Trophoblast cell (in vitro differentiated cells and primary cell): ENCODE data around the gene ZNF865. TPM values are rescaled to one million over a fixed set of nuclear protein-coding genes. Genes with fewer than 3 reads are reported as not detected.

ENCODE experiments used
- DNase-seq, 2 donors: peaks; one replicate each; pipeline ENCODE4 v3.0.0-alpha.2; 2016
- H2AFZ ChIP-seq: 2 replicates; pipeline ENCODE4 v1.6.1; 2013; ENCODE audit warnings: low read length, moderate library complexity, mild to moderate bottlenecking; ENCODE audit not compliant: insufficient read depth, poor library complexity
- H2AK5ac ChIP-seq: 2 replicates; pipeline ENCODE4 v1.6.1; 2013; ENCODE audit warnings: mild to moderate bottlenecking, low read length
- H2BK120ac ChIP-seq: 2 replicates; pipeline ENCODE4 v1.6.1; 2013; ENCODE audit warnings: low read length, mild to moderate bottlenecking, moderate library complexity; ENCODE audit not compliant: insufficient read depth, poor library complexity
- H2BK12ac ChIP-seq: 2 replicates; pipeline ENCODE4 v1.6.1; 2013; ENCODE audit warnings: mild to moderate bottlenecking, low read length, moderate library complexity
- H2BK5ac ChIP-seq: 2 replicates; pipeline ENCODE4 v1.6.1; 2013; ENCODE audit warnings: low read length, low read depth, moderate library complexity, mild to moderate bottlenecking; ENCODE audit not compliant: poor library complexity
- H3K14ac ChIP-seq: 2 replicates; pipeline ENCODE4 v1.6.1; 2013; ENCODE audit warnings: mild to moderate bottlenecking, low read length
- H3K18ac ChIP-seq: 2 replicates; pipeline ENCODE4 v1.6.1; 2013; ENCODE audit warnings: mild to moderate bottlenecking, low read length
- H3K23ac ChIP-seq: 2 replicates; pipeline ENCODE4 v1.6.1; 2013; ENCODE audit warnings: low read length
- H3K27ac ChIP-seq: 2 replicates; pipeline ENCODE4 v1.5.1; 2013; ENCODE audit warnings: low read depth, mild to moderate bottlenecking, inconsistent platforms, low read length, moderate library complexity
- H3K27me3 ChIP-seq: 2 replicates; pipeline ENCODE4 v1.6.1; 2013; ENCODE audit warnings: inconsistent platforms, mild to moderate bottlenecking, low read length, moderate library complexity; ENCODE audit not compliant: insufficient read depth
- H3K36me3 ChIP-seq, 2 experiments: 1 replicate in 1 of 2; 2 replicates in 1 of 2; pipeline ENCODE4 v1.6.1; 2013; ENCODE audit warnings: low read length in 2 of 2, mild to moderate bottlenecking in 2 of 2, moderate library complexity in 1 of 2; ENCODE audit not compliant: insufficient read depth in 2 of 2, control insufficient read depth in 1 of 2
- H3K4ac ChIP-seq: 2 replicates; pipeline ENCODE4 v1.6.1; 2013; ENCODE audit warnings: low read depth, mild to moderate bottlenecking, low read length, moderate library complexity
- H3K4me1 ChIP-seq, 2 experiments: 1 replicate in 1 of 2; 2 replicates in 1 of 2; pipeline ENCODE4 v1.6.1; 2013; ENCODE audit warnings: low read length in 2 of 2, mild to moderate bottlenecking in 2 of 2, moderate library complexity in 1 of 2; ENCODE audit not compliant: insufficient read depth in 2 of 2, control insufficient read depth in 1 of 2
- H3K4me2 ChIP-seq: 2 replicates; pipeline ENCODE4 v1.6.1; 2013; ENCODE audit warnings: inconsistent platforms, mild to moderate bottlenecking, low read length, moderate library complexity
- H3K4me3 ChIP-seq: 2 replicates; pipeline ENCODE4 v1.5.1; 2013; ENCODE audit warnings: mild to moderate bottlenecking, low read depth, low read length, inconsistent platforms
- H3K79me1 ChIP-seq: one replicate; pipeline ENCODE4 v1.6.1; 2013; ENCODE audit warnings: low read length
- H3K79me2 ChIP-seq: 2 replicates; pipeline ENCODE4 v1.6.1; 2013; ENCODE audit warnings: low read length, mild to moderate bottlenecking; ENCODE audit not compliant: control insufficient read depth, insufficient read depth, poor library complexity
- H3K9ac ChIP-seq: 2 replicates; pipeline ENCODE4 v1.6.1; 2013; ENCODE audit warnings: mild to moderate bottlenecking, low read length
- H3K9me3 ChIP-seq: 2 replicates; pipeline ENCODE4 v1.6.1; 2013; ENCODE audit warnings: low read depth, mild to moderate bottlenecking, control low read depth, inconsistent platforms, low read length; ENCODE audit not compliant: insufficient read depth
- H4K12ac ChIP-seq: 2 replicates; pipeline ENCODE4 v1.6.1; 2013; ENCODE audit warnings: low read depth, mild to moderate bottlenecking, low read length, moderate library complexity
- H4K8ac ChIP-seq: 2 replicates; pipeline ENCODE4 v1.6.1; 2013; ENCODE audit warnings: low read depth, mild to moderate bottlenecking, low read length, moderate library complexity
- H4K91ac ChIP-seq: one replicate; pipeline ENCODE4 v1.6.1; 2013; ENCODE audit warnings: low read depth, mild to moderate bottlenecking, low read length, moderate library complexity
- WGBS: extraction: QIAGEN DNeasy Blood & Tissue Kit; methylation state at CpG from one replicate; pipeline ENCODE4 v1.1.7; 2013; ENCODE audit warnings: missing lambda C conversion rate; ENCODE audit not compliant: insufficient read length, insufficient coverage; ENCODE audit errors: extremely low coverage; 5-methylcytosine and 5-hydroxymethylcytosine counted together
- polyA plus RNA-seq: library from polyadenylated mRNA; stranded (reverse); fragments of 200-250 nt; gene quantifications from 2 replicates; pipeline ENCODE4 v1.2.3, GENCODE V29; 2013

Gene ZNF865
- 7.3 TPM in 2 replicates for polyA plus RNA-seq

DNA sequence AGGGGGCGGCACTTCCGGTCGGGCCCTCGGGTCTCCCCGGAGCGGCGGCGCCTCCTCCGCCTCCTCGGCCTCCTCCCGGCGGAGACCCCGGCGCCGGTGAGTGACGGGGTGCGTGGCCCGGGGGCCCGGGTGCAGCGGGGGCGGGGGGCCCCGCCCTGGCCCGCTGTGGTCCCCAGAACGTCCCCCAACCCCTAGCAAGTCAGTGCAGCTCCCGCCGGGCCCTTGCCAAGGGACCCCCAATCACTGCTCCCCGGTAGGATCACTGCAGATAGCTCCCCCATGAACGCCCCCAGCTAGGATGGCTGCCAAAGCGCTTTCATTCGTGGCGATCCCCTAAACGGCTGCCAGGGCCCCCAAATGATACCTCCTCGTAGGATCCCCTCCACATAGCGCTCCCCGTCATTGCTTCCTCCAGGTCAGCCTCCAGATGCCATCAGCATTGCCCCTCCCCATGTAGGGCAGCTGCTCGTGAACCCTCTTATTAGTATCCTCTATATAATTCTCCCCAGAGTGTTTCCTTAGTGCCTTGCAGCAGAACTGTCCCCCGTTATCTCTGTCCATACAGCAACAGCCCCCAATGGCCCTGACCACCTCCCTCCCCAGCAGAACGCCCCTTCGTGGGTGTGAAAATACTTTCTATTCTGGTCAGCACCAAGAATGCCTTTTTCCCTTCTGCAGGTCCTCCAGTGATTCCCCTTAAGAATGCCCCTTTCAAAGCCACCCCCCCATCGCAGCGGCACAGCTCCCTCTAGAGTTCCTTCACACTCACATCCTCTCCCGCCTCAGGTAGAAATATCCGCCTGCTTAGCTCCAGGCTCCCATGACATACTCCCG lies at the start of gene ZNF865:
Gene ZNF865 (plus strand): TSS at position 11 of the 834 bp plus-strand sequence. CDS start 7,972 bp downstream, outside the sequence.
- peak within 1 kb of the TSS; percentile 92 for H3K9ac ChIP-seq
- no peak within 1 kb of the TSS for H2BK12ac ChIP-seq
- peak within 1 kb of the TSS; percentile 87 for H3K4me2 ChIP-seq
- no CpG with 5 or more reads among the region's 44 CpGs for WGBS
- peak within 1 kb of the TSS; percentile 85 for H3K4me3 ChIP-seq
- peak within 1 kb of the TSS; percentile 89 for H3K4ac ChIP-seq
- H2BK5ac ChIP-seq, result peak within 1 kb of the TSS; percentile 90
- peak within 1 kb of the TSS; percentile 91 for H4K12ac ChIP-seq
- peak within 1 kb of the TSS; percentile 90 for H2AK5ac ChIP-seq
- peak within 1 kb of the TSS; percentile 64 for H2BK120ac ChIP-seq
- peak; percentile 85 to 89 for DNase-seq
- H3K4me1 ChIP-seq, result peaks cover 12% of the 10 kb centered on the region in 2 experiments
- no peaks in the 10 kb centered on the region for H3K27me3 ChIP-seq
- H3K36me3 ChIP-seq, result peaks cover 7 to 11% of the 10 kb centered on the region in 2 experiments
- H2AFZ ChIP-seq, result peak within 1 kb of the TSS; percentile 76
- H3K27ac ChIP-seq, result peak within 1 kb of the TSS; percentile 97
- peak within 1 kb of the TSS; percentile 90 for H3K18ac ChIP-seq
- H3K9me3 ChIP-seq, result no peaks in the 10 kb centered on the region
- H3K79me1 ChIP-seq, result peaks cover 16% of the 10 kb centered on the region
- peak within 1 kb of the TSS; percentile 93 for H4K8ac ChIP-seq
- H4K91ac ChIP-seq, result peak within 1 kb of the TSS; percentile 93
- peak within 1 kb of the TSS; percentile 96 for H3K14ac ChIP-seq
- peaks cover 5% of the 10 kb centered on the region for H3K79me2 ChIP-seq
- no peak within 1 kb of the TSS for H3K23ac ChIP-seq

DNA sequence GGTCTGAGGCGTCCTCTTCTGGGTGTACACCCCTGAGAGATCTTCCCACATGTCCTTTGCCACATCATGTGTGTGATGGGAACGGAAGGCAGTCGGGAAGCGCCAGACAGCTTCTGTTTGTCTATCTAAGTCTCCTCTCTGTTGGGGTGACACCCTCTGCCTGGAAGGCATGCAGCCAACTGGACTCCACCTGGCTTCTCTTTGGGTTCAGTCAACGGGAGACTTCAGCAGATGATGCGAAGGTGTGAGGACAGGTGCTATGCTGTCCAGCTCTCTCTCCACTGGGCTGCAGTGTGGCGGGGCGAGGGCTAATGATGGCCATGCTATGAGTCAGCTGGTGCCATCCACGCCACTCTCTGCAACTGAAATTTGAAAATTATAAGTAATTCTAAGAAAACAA lies 45.8 kb upstream of the ZNF865 start:
- Histone ChIP-seq H3K23ac (no peak overlapping the region), H2BK12ac (no peak overlapping the region), H3K27ac (no peak overlapping the region), H4K8ac (no peak overlapping the region), H3K18ac (no peak overlapping the region), H4K12ac (no peak overlapping the region), H3K14ac (no peak overlapping the region), H2BK120ac (no peak overlapping the region), H3K4me1 (no peaks in the 10 kb centered on the region), H2AFZ (no peak overlapping the region), H2AK5ac (no peak overlapping the region), H3K36me3 (no peaks in the 10 kb centered on the region), H3K4me2 (no peak overlapping the region), H3K79me1 (no peaks in the 10 kb centered on the region), H3K27me3 (no peaks in the 10 kb centered on the region), H3K4ac (no peak overlapping the region), H3K4me3 (no peak overlapping the region), H3K79me2 (no peaks in the 10 kb centered on the region), H3K9ac (no peak overlapping the region), H3K9me3 (peaks cover 4% of the 10 kb centered on the region), H4K91ac (no peak overlapping the region), H2BK5ac (no peak overlapping the region)
- no peak for DNase-seq
- no CpG with 5 or more reads among the region's 9 CpGs for WGBS

DNA sequence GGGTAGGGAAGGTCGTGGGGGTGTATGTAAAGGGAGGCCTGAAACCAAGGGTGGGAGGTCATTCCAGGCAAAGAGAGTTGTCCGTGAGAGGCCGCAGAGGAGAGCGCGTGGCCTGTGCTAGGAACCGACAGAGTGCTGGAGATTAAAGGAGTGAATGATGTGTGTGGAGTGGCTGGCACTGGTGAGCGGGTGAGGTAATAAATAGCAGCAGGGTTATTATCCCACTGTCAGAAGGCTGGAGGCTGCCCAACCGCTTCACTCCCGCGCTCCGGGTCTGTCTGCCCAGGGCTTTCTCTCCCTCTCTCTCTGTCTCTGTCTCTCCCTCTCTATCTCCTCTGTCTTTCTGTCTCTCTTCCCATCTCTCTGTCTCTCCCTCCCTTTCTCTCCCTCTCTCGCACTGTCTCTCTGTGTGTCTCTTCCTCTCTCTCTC lies 42.2 kb upstream of the ZNF865 start:
- H4K12ac ChIP-seq, result no peak overlapping the region
- no peak overlapping the region for H3K4me3 ChIP-seq
- H3K9me3 ChIP-seq, result peaks cover 4% of the 10 kb centered on the region
- no peak overlapping the region for H4K8ac ChIP-seq
- H3K27me3 ChIP-seq, result no peaks in the 10 kb centered on the region
- no peaks in the 10 kb centered on the region for H3K4me1 ChIP-seq
- H2BK5ac ChIP-seq, result no peak overlapping the region
- no peak overlapping the region for H2AK5ac ChIP-seq
- no peaks in the 10 kb centered on the region for H3K79me2 ChIP-seq
- no peak overlapping the region for H2BK120ac ChIP-seq
- no peak overlapping the region for H3K4ac ChIP-seq
- H2AFZ ChIP-seq, result no peak overlapping the region
- H3K9ac ChIP-seq, result no peak overlapping the region
- no peaks in the 10 kb centered on the region for H3K36me3 ChIP-seq
- no peaks in the 10 kb centered on the region for H3K79me1 ChIP-seq
- H3K27ac ChIP-seq, result no peak overlapping the region
- whole genome bisulfite sequencing, result no CpG with 5 or more reads among the region's 12 CpGs
- no peak for DNase-seq
- no peak overlapping the region for H2BK12ac ChIP-seq
- no peak overlapping the region for H3K4me2 ChIP-seq
- no peak overlapping the region for H4K91ac ChIP-seq
- H3K18ac ChIP-seq, result no peak overlapping the region
- no peak overlapping the region for H3K14ac ChIP-seq
- H3K23ac ChIP-seq, result no peak overlapping the region

DNA sequence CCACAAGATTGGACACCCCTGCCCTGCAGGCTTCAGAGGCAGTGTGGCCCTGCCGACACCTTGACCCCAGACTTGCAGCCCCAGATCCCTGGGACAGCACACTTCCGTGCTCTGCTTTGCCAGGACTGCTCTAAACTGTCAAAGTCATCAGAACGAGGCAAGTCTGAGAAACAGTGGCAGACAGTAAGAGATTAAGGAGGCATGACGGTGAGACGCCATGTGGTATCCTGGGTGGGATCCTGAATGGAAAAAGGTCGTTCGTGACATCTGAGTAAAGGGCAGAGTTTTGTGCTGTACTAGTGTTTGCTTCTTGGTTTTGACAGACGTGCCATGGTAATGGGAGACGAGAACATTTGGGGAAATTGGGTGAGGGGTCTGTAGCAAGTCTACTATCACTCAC lies 38.6 kb upstream of the ZNF865 start:
- Histone ChIP-seq H4K8ac (no peak overlapping the region), H3K27me3 (no peaks in the 10 kb centered on the region), H3K4me1 (no peaks in the 10 kb centered on the region), H3K27ac (no peak overlapping the region), H2BK120ac (no peak overlapping the region), H3K79me2 (no peaks in the 10 kb centered on the region), H3K79me1 (no peaks in the 10 kb centered on the region), H2BK5ac (no peak overlapping the region), H3K4me2 (no peak overlapping the region), H3K36me3 (no peaks in the 10 kb centered on the region), H3K9ac (no peak overlapping the region), H2AK5ac (no peak overlapping the region), H4K12ac (no peak overlapping the region), H2AFZ (no peak overlapping the region), H2BK12ac (no peak overlapping the region), H3K23ac (no peak overlapping the region), H3K14ac (no peak overlapping the region), H4K91ac (no peak overlapping the region), H3K18ac (no peak overlapping the region), H3K9me3 (no peaks in the 10 kb centered on the region), H3K4me3 (no peak overlapping the region), H3K4ac (no peak overlapping the region)
- no CpG with 5 or more reads among the region's 9 CpGs for WGBS
- no peak for DNase-seq
